ENCODE measurements around the gene DTNB. TPM values are rescaled to one million over a fixed set of nuclear protein-coding genes. Genes with fewer than 3 reads are reported as not detected.
A peak's percentile ranks its signal among the peaks of the same experiment; 100 is the strongest.

The DTNB gene
- total RNA-seq, 4 donors from 2014 or later = 0.70 to 23.1 (median 6.1) TPM

DNA sequence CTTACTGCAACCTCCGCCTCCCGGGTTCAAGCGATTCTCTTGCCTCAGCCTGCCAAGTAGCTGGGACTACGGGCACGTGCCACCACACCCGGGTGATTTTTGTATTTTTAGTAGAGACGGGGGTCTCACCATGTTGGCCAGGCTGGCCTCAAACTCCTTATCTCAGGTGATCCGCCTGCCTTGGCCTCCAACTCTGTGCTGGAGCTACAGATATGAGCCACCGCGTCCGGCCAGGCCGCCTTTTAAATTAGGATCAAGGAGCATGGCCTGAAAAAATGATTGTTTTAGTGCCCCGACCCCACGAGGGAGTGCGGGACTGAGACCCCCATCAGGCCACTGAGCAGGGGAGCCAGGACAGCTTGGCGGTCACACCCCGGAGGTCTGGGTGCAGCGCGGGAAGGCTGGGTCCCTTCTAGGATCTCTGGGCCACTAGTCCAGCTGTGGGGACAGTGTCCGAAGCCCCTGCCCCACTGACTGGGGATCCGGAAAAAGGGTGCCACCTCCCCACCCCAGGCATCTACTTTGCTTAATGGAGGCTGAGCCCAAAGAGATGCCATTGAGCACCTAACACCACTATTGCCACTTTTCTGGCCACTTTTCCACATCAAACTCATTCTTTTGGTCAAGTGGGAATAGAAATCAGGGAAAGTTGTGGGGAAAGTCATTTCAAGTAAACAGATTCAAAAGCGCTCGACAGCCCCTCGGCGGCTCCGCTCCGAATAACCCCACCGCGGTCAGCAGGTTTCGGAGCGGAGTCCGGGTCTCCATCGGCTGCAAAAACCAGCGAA lies 311.9 kb downstream of the DTNB start:
- H3K27me3 ChIP-seq = no peaks in the 10 kb centered on the region
- no peak for TF ChIP-seq POLR2A (IDR thresholded peaks at IDR 0.05)
- TF ChIP-seq, protein P1, sequence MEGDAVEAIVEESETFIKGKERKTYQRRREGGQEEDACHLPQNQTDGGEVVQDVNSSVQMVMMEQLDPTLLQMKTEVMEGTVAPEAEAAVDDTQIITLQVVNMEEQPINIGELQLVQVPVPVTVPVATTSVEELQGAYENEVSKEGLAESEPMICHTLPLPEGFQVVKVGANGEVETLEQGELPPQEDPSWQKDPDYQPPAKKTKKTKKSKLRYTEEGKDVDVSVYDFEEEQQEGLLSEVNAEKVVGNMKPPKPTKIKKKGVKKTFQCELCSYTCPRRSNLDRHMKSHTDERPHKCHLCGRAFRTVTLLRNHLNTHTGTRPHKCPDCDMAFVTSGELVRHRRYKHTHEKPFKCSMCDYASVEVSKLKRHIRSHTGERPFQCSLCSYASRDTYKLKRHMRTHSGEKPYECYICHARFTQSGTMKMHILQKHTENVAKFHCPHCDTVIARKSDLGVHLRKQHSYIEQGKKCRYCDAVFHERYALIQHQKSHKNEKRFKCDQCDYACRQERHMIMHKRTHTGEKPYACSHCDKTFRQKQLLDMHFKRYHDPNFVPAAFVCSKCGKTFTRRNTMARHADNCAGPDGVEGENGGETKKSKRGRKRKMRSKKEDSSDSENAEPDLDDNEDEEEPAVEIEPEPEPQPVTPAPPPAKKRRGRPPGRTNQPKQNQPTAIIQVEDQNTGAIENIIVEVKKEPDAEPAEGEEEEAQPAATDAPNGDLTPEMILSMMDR (IDR thresholded peaks at IDR 0.05) = no peak
- no peaks in the 10 kb centered on the region for H3K9me3 ChIP-seq
- H3K27ac ChIP-seq = peak overlapping the region in 1 of 4 donors; percentile 84
- H3K4me3 ChIP-seq = peak overlapping the region in 3 of 4 donors; percentile 42 to 52 (median 43)
- H3K4me1 ChIP-seq = peaks cover 0 to 5% (median 3%) of the 10 kb centered on the region in 4 donors
- no peak for DNase-seq
- H3K36me3 ChIP-seq = no peaks in the 10 kb centered on the region

- H3K4me1 ChIP-seq = peaks cover 0 to 5% (median 3%) of the 10 kb centered on the region in 4 donors
- H3K9me3 ChIP-seq = no peaks in the 10 kb centered on the region
- no peak overlapping the region for H3K4me3 ChIP-seq
- no peaks in the 10 kb centered on the region for H3K27me3 ChIP-seq
- DNase-seq = no peak
- TF ChIP-seq POLR2A (IDR thresholded peaks at IDR 0.05) = no peak
- TF ChIP-seq, protein P1 (IDR thresholded peaks at IDR 0.05) = no peak
- H3K27ac ChIP-seq = no peak overlapping the region
- H3K36me3 ChIP-seq = no peaks in the 10 kb centered on the region
These were observed 314.5 kb downstream of the DTNB start for GRCh38 chr2:25358836-25359235.

GRCh38 chr2:25358249-25358815 lies 315.0 kb downstream of the DTNB start:
- no peaks in the 10 kb centered on the region for H3K9me3 ChIP-seq
- TF ChIP-seq POLR2A (IDR thresholded peaks at IDR 0.05) = no peak
- H3K27me3 ChIP-seq = no peaks in the 10 kb centered on the region
- no peaks in the 10 kb centered on the region for H3K36me3 ChIP-seq
- H3K4me1 ChIP-seq = peaks cover 0 to 5% (median 3%) of the 10 kb centered on the region in 4 donors
- no peak overlapping the region for H3K27ac ChIP-seq
- no peak overlapping the region for H3K4me3 ChIP-seq
- no peak for DNase-seq

DNA sequence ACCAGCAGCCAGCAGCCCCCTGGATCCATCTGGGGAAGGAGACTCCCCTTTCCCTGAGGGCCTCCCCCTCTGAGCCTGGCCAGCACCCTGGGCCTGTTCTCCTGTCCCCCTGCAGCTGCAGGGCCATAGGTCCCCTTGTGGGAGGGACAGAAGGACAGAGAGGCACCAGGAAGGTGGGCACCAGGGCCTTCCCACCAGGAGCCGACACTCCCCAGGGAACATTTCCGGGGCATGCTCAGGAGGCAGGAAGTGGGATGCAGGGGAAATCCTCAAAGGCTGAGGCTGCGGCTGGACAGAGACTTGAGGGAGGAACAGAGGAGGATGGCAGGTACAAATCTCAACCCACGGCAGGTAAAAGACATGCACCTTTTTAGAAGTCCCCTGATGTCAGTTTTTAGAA lies 317.3 kb downstream of the DTNB start:
- Histone ChIP-seq H3K9me3 (no peaks in the 10 kb centered on the region), H3K4me1 (no peaks in the 10 kb centered on the region), H3K36me3 (no peaks in the 10 kb centered on the region), H3K27me3 (no peaks in the 10 kb centered on the region), H3K27ac (no peak overlapping the region), H3K4me3 (no peak overlapping the region)
- TF ChIP-seq, protein P1 (IDR thresholded peaks at IDR 0.05) = no peak
- no peak for TF ChIP-seq POLR2A (IDR thresholded peaks at IDR 0.05)
- DNase-seq = no peak

- no peak for DNase-seq
- Histone ChIP-seq H3K4me3 (no peak overlapping the region), H3K36me3 (no peaks in the 10 kb centered on the region), H3K27ac (no peak overlapping the region), H3K4me1 (no peaks in the 10 kb centered on the region), H3K27me3 (no peaks in the 10 kb centered on the region), H3K9me3 (no peaks in the 10 kb centered on the region)
- TF ChIP-seq, protein P1 (IDR thresholded peaks at IDR 0.05) = no peak
- TF ChIP-seq POLR2A (IDR thresholded peaks at IDR 0.05) = no peak
These were observed 318.1 kb downstream of the DTNB start for GRCh38 chr2:25355270-25355669.

GRCh38 chr2:25354116-25354515 lies 319.3 kb downstream of the DTNB start:
- H3K27ac ChIP-seq = no peak overlapping the region
- TF ChIP-seq, protein P1 (IDR thresholded peaks at IDR 0.05) = no peak
- TF ChIP-seq POLR2A (IDR thresholded peaks at IDR 0.05) = no peak
- H3K27me3 ChIP-seq = no peaks in the 10 kb centered on the region
- no peaks in the 10 kb centered on the region for H3K9me3 ChIP-seq
- DNase-seq = no peak
- H3K36me3 ChIP-seq = no peaks in the 10 kb centered on the region
- H3K4me3 ChIP-seq = no peak overlapping the region
- no peaks in the 10 kb centered on the region for H3K4me1 ChIP-seq

Measured in Peyer's patch (tissue), 4 donors.